Neural cell (in vitro differentiated cells): ENCODE measurements around the gene RNF223. TPM values are rescaled to one million over a fixed set of nuclear protein-coding genes. Genes with fewer than 3 reads are reported as not detected.

Source experiments
- H2AFZ ChIP-seq: fragments of 200-600, 300-800 bp; sonication (generic), shearing (Covaris generic); 2 replicates; pipeline ENCODE4 v1.6.0; 2014; ENCODE audit warnings: low read depth, mild to moderate bottlenecking, antibody characterized with exemption, low read length, moderate library complexity
- H3F3A ChIP-seq: fragments of 200-600 bp; shearing (Covaris generic); 2 replicates; pipeline ENCODE4 v1.6.1; 2016; ENCODE audit warnings: mild to moderate bottlenecking, moderate library complexity, mixed read lengths, antibody characterized with exemption, low read length; ENCODE audit not compliant: insufficient read depth, poor library complexity, severe bottlenecking
- H3K27ac ChIP-seq: fragments of 200-600, 300-800 bp; sonication (generic), shearing (Covaris generic); 2 replicates; pipeline ENCODE4 v1.5.1; 2014; ENCODE audit warnings: mild to moderate bottlenecking, low read length, moderate library complexity
- H3K27me3 ChIP-seq: fragments of 300-800, 200-600 bp; sonication (generic), shearing (Covaris generic); 2 replicates; pipeline ENCODE4 v1.6.0; 2014; ENCODE audit warnings: mild to moderate bottlenecking, low read depth, low read length, moderate library complexity; ENCODE audit not compliant: insufficient read depth
- H3K36me3 ChIP-seq: fragments of 300-800, 200-600 bp; sonication (generic), shearing (Covaris generic); 2 replicates; pipeline ENCODE4 v1.5.1; 2014; ENCODE audit warnings: mild to moderate bottlenecking, antibody characterized with exemption, low read length, moderate library complexity; ENCODE audit not compliant: insufficient read depth
- H3K4me2 ChIP-seq: fragments of 300-800, 200-600 bp; sonication (generic), shearing (Covaris generic); 2 replicates; pipeline ENCODE4 v1.6.0; 2014; ENCODE audit warnings: mild to moderate bottlenecking, low read length
- H3K4me3 ChIP-seq: fragments of 300-800, 200-600 bp; sonication (generic), shearing (Covaris generic); 2 replicates; pipeline ENCODE4 v1.5.1; 2014; ENCODE audit warnings: mild to moderate bottlenecking, low read length, moderate library complexity
- H3K79me2 ChIP-seq: fragments of 200-600 bp; shearing (Covaris generic); replicated peaks from 2 replicates; pipeline ENCODE4 v1.6.0; 2014; ENCODE audit warnings: mild to moderate bottlenecking, low read length, moderate library complexity; ENCODE audit not compliant: insufficient read depth
- H3K9ac ChIP-seq: fragments of 300-800, 200-600 bp; sonication (generic), shearing (Covaris generic); 2 replicates; pipeline ENCODE4 v1.6.1; 2016; ENCODE audit warnings: mild to moderate bottlenecking, low read length, mixed read lengths
- H3K9me2 ChIP-seq: fragments of 200-600 bp; shearing (Covaris generic); 2 replicates; pipeline ENCODE4 v1.6.1; 2016; ENCODE audit warnings: mild to moderate bottlenecking, low read length, mixed read lengths; ENCODE audit not compliant: insufficient read depth
- H3K9me3 ChIP-seq: fragments of 200-600, 300-800 bp; sonication (generic), shearing (Covaris generic); 2 replicates; pipeline ENCODE4 v1.6.1; 2016; ENCODE audit warnings: mild to moderate bottlenecking, mixed run types, low read length, moderate library complexity, mixed read lengths
- H4K20me1 ChIP-seq: fragments of 200-600 bp; shearing (Covaris generic); 2 replicates; pipeline ENCODE4 v1.6.1; 2016; ENCODE audit warnings: mild to moderate bottlenecking, mixed run types; ENCODE audit not compliant: insufficient read depth
- EP300 ChIP-seq: fragments of 450-650 bp; conservative IDR thresholded peaks from 2 replicates; pipeline ENCODE4 v1.6.1; 2014; ENCODE audit warnings: antibody characterized with exemption, mild to moderate bottlenecking, moderate library complexity; ENCODE audit not compliant: poor library complexity, severe bottlenecking
- EZH2 ChIP-seq: fragments of 200-600, 300-800 bp; shearing (Covaris generic), sonication (generic); IDR thresholded peaks from 2 replicates; pipeline ENCODE4 v1.6.1; 2014; ENCODE audit warnings: antibody characterized with exemption, low read length, borderline replicate concordance, mild to moderate bottlenecking; ENCODE audit not compliant: insufficient read depth, poor library complexity, severe bottlenecking
- MXI1 ChIP-seq: fragments of 450-650 bp; conservative IDR thresholded peaks from 2 replicates; pipeline ENCODE4 v1.6.1; 2014; ENCODE audit warnings: antibody characterized with exemption, mild to moderate bottlenecking; ENCODE audit not compliant: poor library complexity, severe bottlenecking
- POLR2AphosphoS5 ChIP-seq: IDR thresholded peaks from 2 replicates; pipeline ENCODE4 v1.6.1; 2012
- RAD21 ChIP-seq: fragments of 450-650 bp; conservative IDR thresholded peaks from 2 replicates; pipeline ENCODE4 v1.6.1; 2014; ENCODE audit warnings: antibody characterized with exemption, mild to moderate bottlenecking, moderate library complexity
- SMC3 ChIP-seq: fragments of 450-650 bp; conservative IDR thresholded peaks from 2 replicates; pipeline ENCODE4 v1.6.1; 2014; ENCODE audit warnings: antibody characterized with exemption, mild to moderate bottlenecking, moderate library complexity; ENCODE audit not compliant: poor library complexity
- TAF1 ChIP-seq: IDR thresholded peaks from 2 replicates; pipeline ENCODE4 v1.6.1; 2012; ENCODE audit warnings: low read depth
- polyA plus RNA-seq: library from polyadenylated mRNA; depleted of rRNA; stranded (reverse); fragments of >200 nt; gene quantifications from 2 replicates; pipeline ENCODE4 v1.2.3, GENCODE V29; 2014
- TF ChIP-seq, protein P1 (sequence below): fragments of 450-650 bp; IDR thresholded peaks from 2 replicates; pipeline ENCODE4 v1.5.1; 2014; ENCODE audit warnings: antibody characterized with exemption, mild to moderate bottlenecking, moderate library complexity; ENCODE audit not compliant: poor library complexity, severe bottlenecking
- TF ChIP-seq, protein P2 (sequence below): IDR thresholded peaks from 2 replicates; pipeline ENCODE4 v1.6.1; 2012; ENCODE audit warnings: borderline replicate concordance

The RNF223 gene
- polyA plus RNA-seq, 1 donor from 2014 or later = not detected

DNA sequence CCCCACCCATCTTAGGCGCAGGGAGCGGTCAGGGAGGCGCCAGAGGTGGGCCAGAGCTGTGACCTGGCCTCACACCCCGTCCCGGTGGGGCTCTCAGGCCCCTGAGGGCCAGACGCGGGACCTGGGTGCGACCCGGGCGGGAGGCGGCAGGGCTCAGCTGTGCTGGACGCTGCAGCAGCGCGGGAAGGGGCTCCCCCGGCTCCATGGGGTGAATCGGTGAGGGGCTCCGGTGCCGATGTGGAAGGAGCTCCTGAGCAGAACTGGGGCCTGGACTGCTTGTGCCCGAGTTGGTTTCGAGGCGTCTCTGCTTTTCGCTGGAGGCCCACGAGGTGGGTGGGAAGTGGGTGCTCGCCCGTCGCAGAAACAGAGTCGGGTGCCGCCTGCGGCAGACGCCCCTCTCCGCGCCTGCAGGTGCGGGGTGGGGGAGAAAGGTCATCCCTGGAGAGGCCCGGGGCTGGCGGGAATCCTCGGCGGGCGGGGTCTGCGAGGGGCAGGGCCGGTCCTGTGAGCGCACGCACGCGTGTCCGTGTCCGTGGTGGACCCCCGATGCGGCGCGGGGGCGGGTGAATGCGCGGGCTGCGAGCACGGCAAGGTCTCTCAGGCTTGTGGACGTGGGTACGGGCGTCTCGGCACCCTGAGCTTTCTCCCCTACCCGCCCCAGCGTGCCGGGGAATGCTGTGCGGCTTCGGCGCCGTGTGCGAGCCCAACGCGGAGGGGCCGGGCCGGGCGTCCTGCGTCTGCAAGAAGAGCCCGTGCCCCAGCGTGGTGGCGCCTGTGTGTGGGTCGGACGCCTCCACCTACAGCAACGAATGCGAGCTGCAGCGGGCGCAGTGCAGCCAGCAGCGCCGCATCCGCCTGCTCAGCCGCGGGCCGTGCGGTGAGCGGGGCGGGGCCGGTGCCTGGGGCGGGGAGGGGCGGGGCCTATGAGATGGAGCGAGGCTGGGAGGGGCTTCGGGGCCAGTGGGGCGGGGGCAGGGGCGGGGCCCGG is 33.8 kb downstream of the RNF223 start:
- Histone ChIP-seq H4K20me1 (no peaks in the 10 kb centered on the region), H3K9ac (peak overlapping the region; percentile 56), H3K27ac (no peak overlapping the region), H3K9me3 (no peaks in the 10 kb centered on the region), H3F3A (no peaks in the 10 kb centered on the region), H3K4me2 (peak overlapping the region; percentile 35), H3K9me2 (no peaks in the 10 kb centered on the region), H2AFZ (no peak overlapping the region), H3K36me3 (no peaks in the 10 kb centered on the region), H3K4me3 (peak overlapping the region; percentile 66), H3K27me3 (no peaks in the 10 kb centered on the region), H3K79me2 (no peaks in the 10 kb centered on the region)
- TF ChIP-seq, protein P1, sequence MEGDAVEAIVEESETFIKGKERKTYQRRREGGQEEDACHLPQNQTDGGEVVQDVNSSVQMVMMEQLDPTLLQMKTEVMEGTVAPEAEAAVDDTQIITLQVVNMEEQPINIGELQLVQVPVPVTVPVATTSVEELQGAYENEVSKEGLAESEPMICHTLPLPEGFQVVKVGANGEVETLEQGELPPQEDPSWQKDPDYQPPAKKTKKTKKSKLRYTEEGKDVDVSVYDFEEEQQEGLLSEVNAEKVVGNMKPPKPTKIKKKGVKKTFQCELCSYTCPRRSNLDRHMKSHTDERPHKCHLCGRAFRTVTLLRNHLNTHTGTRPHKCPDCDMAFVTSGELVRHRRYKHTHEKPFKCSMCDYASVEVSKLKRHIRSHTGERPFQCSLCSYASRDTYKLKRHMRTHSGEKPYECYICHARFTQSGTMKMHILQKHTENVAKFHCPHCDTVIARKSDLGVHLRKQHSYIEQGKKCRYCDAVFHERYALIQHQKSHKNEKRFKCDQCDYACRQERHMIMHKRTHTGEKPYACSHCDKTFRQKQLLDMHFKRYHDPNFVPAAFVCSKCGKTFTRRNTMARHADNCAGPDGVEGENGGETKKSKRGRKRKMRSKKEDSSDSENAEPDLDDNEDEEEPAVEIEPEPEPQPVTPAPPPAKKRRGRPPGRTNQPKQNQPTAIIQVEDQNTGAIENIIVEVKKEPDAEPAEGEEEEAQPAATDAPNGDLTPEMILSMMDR = peak; percentile 44
- TF ChIP-seq RAD21 (peak; percentile 15), MXI1 (no peak), EP300 (no peak), EZH2 (no peak), TAF1 (no peak), POLR2AphosphoS5 (peak; percentile 22), SMC3 (peak; percentile 27)
- TF ChIP-seq, protein P2, sequence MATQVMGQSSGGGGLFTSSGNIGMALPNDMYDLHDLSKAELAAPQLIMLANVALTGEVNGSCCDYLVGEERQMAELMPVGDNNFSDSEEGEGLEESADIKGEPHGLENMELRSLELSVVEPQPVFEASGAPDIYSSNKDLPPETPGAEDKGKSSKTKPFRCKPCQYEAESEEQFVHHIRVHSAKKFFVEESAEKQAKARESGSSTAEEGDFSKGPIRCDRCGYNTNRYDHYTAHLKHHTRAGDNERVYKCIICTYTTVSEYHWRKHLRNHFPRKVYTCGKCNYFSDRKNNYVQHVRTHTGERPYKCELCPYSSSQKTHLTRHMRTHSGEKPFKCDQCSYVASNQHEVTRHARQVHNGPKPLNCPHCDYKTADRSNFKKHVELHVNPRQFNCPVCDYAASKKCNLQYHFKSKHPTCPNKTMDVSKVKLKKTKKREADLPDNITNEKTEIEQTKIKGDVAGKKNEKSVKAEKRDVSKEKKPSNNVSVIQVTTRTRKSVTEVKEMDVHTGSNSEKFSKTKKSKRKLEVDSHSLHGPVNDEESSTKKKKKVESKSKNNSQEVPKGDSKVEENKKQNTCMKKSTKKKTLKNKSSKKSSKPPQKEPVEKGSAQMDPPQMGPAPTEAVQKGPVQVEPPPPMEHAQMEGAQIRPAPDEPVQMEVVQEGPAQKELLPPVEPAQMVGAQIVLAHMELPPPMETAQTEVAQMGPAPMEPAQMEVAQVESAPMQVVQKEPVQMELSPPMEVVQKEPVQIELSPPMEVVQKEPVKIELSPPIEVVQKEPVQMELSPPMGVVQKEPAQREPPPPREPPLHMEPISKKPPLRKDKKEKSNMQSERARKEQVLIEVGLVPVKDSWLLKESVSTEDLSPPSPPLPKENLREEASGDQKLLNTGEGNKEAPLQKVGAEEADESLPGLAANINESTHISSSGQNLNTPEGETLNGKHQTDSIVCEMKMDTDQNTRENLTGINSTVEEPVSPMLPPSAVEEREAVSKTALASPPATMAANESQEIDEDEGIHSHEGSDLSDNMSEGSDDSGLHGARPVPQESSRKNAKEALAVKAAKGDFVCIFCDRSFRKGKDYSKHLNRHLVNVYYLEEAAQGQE = no peak

DNA sequence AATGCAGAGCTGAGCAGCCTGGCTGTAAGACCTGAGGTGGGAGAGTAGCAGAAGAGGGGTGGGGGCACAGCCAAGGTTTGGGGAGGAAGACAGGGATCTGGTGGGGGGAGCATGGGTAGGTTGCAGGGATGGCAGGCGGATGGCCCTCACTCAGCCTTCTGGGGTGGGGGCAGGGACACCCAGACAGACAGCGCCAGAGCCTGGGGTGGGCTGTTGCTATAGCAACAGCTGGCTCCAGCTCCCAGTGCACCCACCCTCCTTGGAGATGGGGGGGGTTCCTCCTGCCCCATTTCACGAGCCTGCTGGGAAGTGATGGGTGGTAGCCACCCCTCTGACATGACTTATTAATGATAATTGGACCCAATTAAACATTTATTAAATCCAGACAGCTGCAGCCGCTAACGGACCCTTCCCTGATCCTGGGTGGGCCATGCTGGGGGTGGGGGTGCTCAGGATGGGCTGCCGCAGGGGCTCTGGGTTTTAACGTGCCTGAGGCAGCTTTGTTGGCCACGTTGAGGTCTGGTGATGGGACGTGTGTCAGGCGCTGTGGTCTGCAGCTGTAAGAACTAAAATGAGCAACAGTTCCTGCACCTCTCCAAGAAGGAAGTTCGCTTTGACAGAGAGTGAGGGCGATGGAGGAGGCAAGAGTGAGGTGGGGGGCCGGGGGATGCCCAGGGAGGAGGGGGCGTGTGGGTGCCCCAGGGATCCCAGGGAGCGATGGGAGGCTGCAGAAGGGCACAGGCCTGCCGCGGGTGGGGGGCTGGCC is 34.8 kb downstream of the RNF223 start:
- no peak overlapping the region for H3K27ac ChIP-seq

More for the DNA sequence above, 34.8 kb downstream of the RNF223 start:
- peak overlapping the region; percentile 66 for H3K4me3 ChIP-seq
- no peaks in the 10 kb centered on the region for H3F3A ChIP-seq
- H3K4me2 ChIP-seq = no peak overlapping the region
- H4K20me1 ChIP-seq = no peaks in the 10 kb centered on the region
- H3K9me3 ChIP-seq = no peaks in the 10 kb centered on the region
- TF ChIP-seq TAF1 (no peak), MXI1 (no peak), SMC3 (no peak), POLR2AphosphoS5 (no peak), EP300 (no peak), EZH2 (no peak)
- TF ChIP-seq, protein P1 = no peak
- TF ChIP-seq, protein P2 = no peak
- no peak overlapping the region for H2AFZ ChIP-seq
- H3K36me3 ChIP-seq = no peaks in the 10 kb centered on the region
- H3K27me3 ChIP-seq = no peaks in the 10 kb centered on the region
- peak overlapping the region; percentile 56 for H3K9ac ChIP-seq
- no peaks in the 10 kb centered on the region for H3K9me2 ChIP-seq
- H3K79me2 ChIP-seq = peaks cover 4% of the 10 kb centered on the region
